Astrocyte (in vitro differentiated cells and primary cell): Measurements from ENCODE around the gene STPG3. TPM values are rescaled to one million over a fixed set of nuclear protein-coding genes. Genes with fewer than 3 reads are reported as not detected.
"Not testable (repeated sequence)": the region's sequence is repeated elsewhere in the genome, so short reads cannot be mapped to it uniquely, and the experiment has no call there.

Experiments used
- DNase-seq: peaks from one replicate; pipeline ENCODE4 v3.0.0-alpha.2; 2010; ENCODE audit warnings: low read depth
- FAIRE-seq: peaks from 2 replicates; lab custom pipeline; 2011; peaks lifted over from hg19 to GRCh38; lab: Jason Lieb, UNC
- H2AFZ ChIP-seq: 2 replicates; pipeline ENCODE4 v1.6.0; 2012; ENCODE audit warnings: low read depth, low read length, inconsistent platforms
- H3K27ac ChIP-seq: 2 replicates; pipeline ENCODE4 v1.5.1; 2011; ENCODE audit warnings: low read depth, low read length, inconsistent platforms
- H3K27me3 ChIP-seq: 2 replicates; pipeline ENCODE4 v1.6.0; 2011; ENCODE audit warnings: low read length, inconsistent platforms; ENCODE audit not compliant: insufficient read depth
- H3K36me3 ChIP-seq: 2 replicates; pipeline ENCODE4 v1.5.1; 2011; ENCODE audit warnings: low read length, inconsistent platforms; ENCODE audit not compliant: insufficient read depth
- H3K4me1 ChIP-seq: 2 replicates; pipeline ENCODE4 v1.5.1; 2011; ENCODE audit warnings: low read length, inconsistent platforms; ENCODE audit not compliant: insufficient read depth
- H3K4me2 ChIP-seq: 2 replicates; pipeline ENCODE4 v1.6.0; 2012; ENCODE audit warnings: low read length, inconsistent platforms
- H3K4me3 ChIP-seq: 2 replicates; pipeline ENCODE4 v1.5.1; 2011; ENCODE audit warnings: low read depth, mild to moderate bottlenecking, low read length, inconsistent platforms; ENCODE audit not compliant: insufficient read depth
- H3K79me2 ChIP-seq: 2 replicates; pipeline ENCODE4 v1.6.0; 2012; ENCODE audit warnings: mild to moderate bottlenecking, low read length, inconsistent platforms; ENCODE audit not compliant: insufficient read depth
- H3K9ac ChIP-seq: 2 replicates; pipeline ENCODE4 v1.6.0; 2012; ENCODE audit warnings: mild to moderate bottlenecking, low read length, inconsistent platforms
- H3K9me3 ChIP-seq: 2 replicates; pipeline ENCODE4 v1.5.1; 2012; ENCODE audit warnings: low read depth, mild to moderate bottlenecking, low read length, inconsistent platforms; ENCODE audit not compliant: insufficient read depth
- H4K20me1 ChIP-seq: 2 replicates; pipeline ENCODE4 v1.6.0; 2012; ENCODE audit warnings: low read length, inconsistent platforms; ENCODE audit not compliant: insufficient read depth
- H3K27ac Mint-ChIP-seq: one replicate; pipeline ENCODE4 v1.8.0; 2021; ENCODE audit warnings: mild to moderate bottlenecking, mixed read lengths; ENCODE audit not compliant: unreplicated experiment
- H3K27me3 Mint-ChIP-seq: one replicate; pipeline ENCODE4 v1.8.0; 2021; ENCODE audit warnings: low read depth, mixed read lengths; ENCODE audit not compliant: unreplicated experiment
- H3K36me3 Mint-ChIP-seq: one replicate; pipeline ENCODE4 v1.8.0; 2021; ENCODE audit warnings: low read depth, mixed read lengths; ENCODE audit not compliant: unreplicated experiment
- H3K4me1 Mint-ChIP-seq: one replicate; pipeline ENCODE4 v1.8.0; 2021; ENCODE audit warnings: low read depth, mixed read lengths; ENCODE audit not compliant: unreplicated experiment
- H3K4me3 Mint-ChIP-seq: one replicate; pipeline ENCODE4 v1.8.0; 2021; ENCODE audit warnings: mild to moderate bottlenecking, moderate library complexity, mixed read lengths; ENCODE audit not compliant: unreplicated experiment
- H3K9me3 Mint-ChIP-seq: one replicate; pipeline ENCODE4 v1.8.0; 2021; ENCODE audit warnings: mild to moderate bottlenecking, mixed read lengths; ENCODE audit not compliant: unreplicated experiment
- EZH2 ChIP-seq: IDR thresholded peaks from 2 replicates; pipeline ENCODE4 v1.6.1; 2012; ENCODE audit warnings: mild to moderate bottlenecking, low read length, inconsistent platforms; ENCODE audit not compliant: insufficient read depth
- total RNA-seq: library from RNA; stranded (reverse); gene quantifications from 2 replicates; pipeline ENCODE4 v1.2.1, GENCODE V29; 2021
- TF ChIP-seq, protein P1 (sequence below): IDR thresholded peaks from 2 replicates; pipeline ENCODE4 v1.5.1; 2011; ENCODE audit warnings: low read depth, mild to moderate bottlenecking, inconsistent platforms, low read length, moderate library complexity; ENCODE audit not compliant: insufficient read depth

The STPG3 gene
- total RNA-seq, 1 donor from 2014 or later = not detected

DNA sequence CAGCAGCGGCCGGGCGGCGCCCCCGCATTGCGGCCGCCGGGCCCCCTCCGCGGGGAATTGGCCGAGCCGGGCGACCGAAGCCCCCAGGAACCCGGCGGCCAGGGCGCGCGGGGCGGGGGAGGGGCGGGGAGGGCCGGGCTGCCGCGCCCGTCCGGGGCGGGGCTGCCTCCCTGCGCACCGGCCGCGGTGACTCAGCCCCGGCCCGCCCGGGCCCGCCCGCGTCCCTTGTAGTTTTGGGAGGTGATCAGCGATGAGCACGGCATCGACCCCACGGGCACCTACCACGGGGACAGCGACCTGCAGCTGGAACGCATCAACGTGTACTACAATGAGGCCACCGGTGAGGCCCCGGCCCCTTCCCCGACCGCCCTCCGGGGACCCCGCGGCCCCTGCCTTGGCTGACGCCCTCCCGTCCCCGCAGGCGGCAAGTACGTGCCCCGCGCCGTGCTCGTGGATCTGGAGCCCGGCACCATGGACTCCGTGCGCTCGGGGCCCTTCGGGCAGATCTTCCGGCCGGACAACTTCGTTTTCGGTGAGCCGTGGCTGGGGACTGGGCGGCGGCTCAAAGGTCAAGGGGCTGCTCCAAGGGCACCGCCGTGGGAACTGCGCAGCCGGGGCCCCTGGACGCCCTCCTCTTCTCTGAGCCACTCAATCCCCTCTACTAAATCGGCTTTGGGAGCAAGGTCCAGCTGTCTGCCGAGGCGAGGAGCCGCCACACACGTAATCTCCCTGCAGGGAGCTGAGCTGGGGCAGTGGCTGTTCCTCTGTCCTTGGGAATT is 9.4 kb upstream of the STPG3 start:
- FAIRE-seq = no peak

DNA sequence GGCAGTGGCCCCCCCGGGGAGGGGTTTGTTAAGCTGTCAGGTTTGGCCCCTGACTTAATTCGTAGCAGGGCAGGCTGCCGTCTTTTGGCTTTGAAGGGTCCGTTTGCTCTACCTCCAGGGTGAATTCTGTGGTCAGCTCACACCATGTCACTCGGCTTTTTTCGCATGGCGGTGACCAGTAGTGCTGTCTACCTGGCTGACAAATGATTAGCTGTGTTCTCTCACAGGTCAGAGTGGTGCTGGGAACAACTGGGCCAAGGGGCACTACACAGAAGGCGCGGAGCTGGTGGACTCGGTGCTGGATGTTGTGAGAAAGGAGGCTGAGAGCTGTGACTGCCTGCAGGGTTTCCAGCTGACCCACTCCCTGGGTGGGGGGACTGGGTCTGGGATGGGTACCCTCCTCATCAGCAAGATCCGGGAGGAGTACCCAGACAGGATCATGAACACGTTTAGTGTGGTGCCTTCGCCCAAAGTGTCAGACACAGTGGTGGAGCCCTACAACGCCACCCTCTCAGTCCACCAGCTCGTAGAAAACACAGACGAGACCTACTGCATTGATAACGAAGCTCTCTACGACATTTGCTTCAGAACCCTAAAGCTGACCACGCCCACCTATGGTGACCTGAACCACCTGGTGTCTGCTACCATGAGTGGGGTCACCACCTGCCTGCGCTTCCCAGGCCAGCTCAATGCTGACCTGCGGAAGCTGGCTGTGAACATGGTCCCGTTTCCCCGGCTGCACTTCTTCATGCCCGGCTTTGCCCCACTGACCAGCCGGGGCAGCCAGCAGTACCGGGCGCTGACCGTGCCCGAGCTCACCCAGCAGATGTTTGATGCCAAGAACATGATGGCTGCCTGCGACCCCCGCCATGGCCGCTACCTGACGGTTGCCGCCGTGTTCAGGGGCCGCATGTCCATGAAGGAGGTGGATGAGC is 8.6 kb upstream of the STPG3 start:
- H3K9me3 ChIP-seq = no peaks in the 10 kb centered on the region
- FAIRE-seq (no peak), DNase-seq (no peak)
- H3K4me2 ChIP-seq = peak overlapping the region; percentile 90
- H2AFZ ChIP-seq = no peak overlapping the region
- H3K27me3 ChIP-seq = no peaks in the 10 kb centered on the region
- no peak for TF ChIP-seq EZH2
- TF ChIP-seq, protein P1, sequence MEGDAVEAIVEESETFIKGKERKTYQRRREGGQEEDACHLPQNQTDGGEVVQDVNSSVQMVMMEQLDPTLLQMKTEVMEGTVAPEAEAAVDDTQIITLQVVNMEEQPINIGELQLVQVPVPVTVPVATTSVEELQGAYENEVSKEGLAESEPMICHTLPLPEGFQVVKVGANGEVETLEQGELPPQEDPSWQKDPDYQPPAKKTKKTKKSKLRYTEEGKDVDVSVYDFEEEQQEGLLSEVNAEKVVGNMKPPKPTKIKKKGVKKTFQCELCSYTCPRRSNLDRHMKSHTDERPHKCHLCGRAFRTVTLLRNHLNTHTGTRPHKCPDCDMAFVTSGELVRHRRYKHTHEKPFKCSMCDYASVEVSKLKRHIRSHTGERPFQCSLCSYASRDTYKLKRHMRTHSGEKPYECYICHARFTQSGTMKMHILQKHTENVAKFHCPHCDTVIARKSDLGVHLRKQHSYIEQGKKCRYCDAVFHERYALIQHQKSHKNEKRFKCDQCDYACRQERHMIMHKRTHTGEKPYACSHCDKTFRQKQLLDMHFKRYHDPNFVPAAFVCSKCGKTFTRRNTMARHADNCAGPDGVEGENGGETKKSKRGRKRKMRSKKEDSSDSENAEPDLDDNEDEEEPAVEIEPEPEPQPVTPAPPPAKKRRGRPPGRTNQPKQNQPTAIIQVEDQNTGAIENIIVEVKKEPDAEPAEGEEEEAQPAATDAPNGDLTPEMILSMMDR = no peak
- peaks cover 9% of the 10 kb centered on the region for H3K36me3 ChIP-seq
- Mint-ChIP-seq H3K36me3 (peaks cover 8% of the 10 kb centered on the region), H3K4me3 (peak overlapping the region; percentile 94), H3K4me1 (peaks cover 19% of the 10 kb centered on the region), H3K27ac (peak overlapping the region; percentile 75), H3K27me3 (no peaks in the 10 kb centered on the region), H3K9me3 (no peaks in the 10 kb centered on the region)
- peak overlapping the region; percentile 82 for H3K4me3 ChIP-seq
- peak overlapping the region; percentile 88 for H3K9ac ChIP-seq
- peaks cover 54% of the 10 kb centered on the region for H3K79me2 ChIP-seq
- peaks cover 54% of the 10 kb centered on the region for H4K20me1 ChIP-seq
- peaks cover 25% of the 10 kb centered on the region for H3K4me1 ChIP-seq
- H3K27ac ChIP-seq = peak overlapping the region; percentile 70

More for the DNA sequence above, 9.4 kb upstream of the STPG3 start:
- Histone ChIP-seq H4K20me1 (peaks cover 62% of the 10 kb centered on the region), H3K9me3 (no peaks in the 10 kb centered on the region), H3K4me3 (peak overlapping the region; percentile 82), H2AFZ (no peak overlapping the region), H3K4me1 (peaks cover 25% of the 10 kb centered on the region), H3K27ac (peak overlapping the region; percentile 70), H3K4me2 (peak overlapping the region; percentile 90), H3K27me3 (no peaks in the 10 kb centered on the region), H3K79me2 (peaks cover 54% of the 10 kb centered on the region), H3K36me3 (peaks cover 9% of the 10 kb centered on the region), H3K9ac (peak overlapping the region; percentile 88)
- peaks cover 19% of the 10 kb centered on the region for H3K4me1 Mint-ChIP-seq
- no peak for DNase-seq
- H3K9me3 Mint-ChIP-seq = no peaks in the 10 kb centered on the region
- no peak for TF ChIP-seq EZH2
- TF ChIP-seq, protein P1 = no peak
- peak overlapping the region; percentile 94 for H3K4me3 Mint-ChIP-seq
- H3K27ac Mint-ChIP-seq = peak overlapping the region; percentile 75
- no peaks in the 10 kb centered on the region for H3K27me3 Mint-ChIP-seq
- H3K36me3 Mint-ChIP-seq = peaks cover 8% of the 10 kb centered on the region

DNA sequence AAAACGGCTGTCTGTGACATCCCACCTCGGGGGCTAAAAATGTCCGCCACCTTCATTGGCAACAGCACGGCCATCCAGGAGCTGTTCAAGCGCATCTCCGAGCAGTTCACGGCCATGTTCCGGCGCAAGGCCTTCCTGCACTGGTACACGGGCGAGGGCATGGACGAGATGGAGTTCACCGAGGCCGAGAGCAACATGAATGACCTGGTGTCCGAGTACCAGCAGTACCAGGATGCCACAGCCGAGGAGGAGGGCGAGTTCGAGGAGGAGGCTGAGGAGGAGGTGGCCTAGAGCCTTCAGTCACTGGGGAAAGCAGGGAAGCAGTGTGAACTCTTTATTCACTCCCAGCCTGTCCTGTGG is 7.8 kb upstream of the STPG3 start:
- peak overlapping the region; percentile 88 for H3K9ac ChIP-seq
- not testable (repeated sequence) for H2AFZ ChIP-seq, H3K36me3 Mint-ChIP-seq, H3K9me3 ChIP-seq, H3K27me3 Mint-ChIP-seq, H3K27me3 ChIP-seq, H3K36me3 ChIP-seq, DNase-seq, H3K27ac ChIP-seq, FAIRE-seq, H3K9me3 Mint-ChIP-seq
- peaks cover 25% of the 10 kb centered on the region for H3K4me1 ChIP-seq
- H3K4me3 ChIP-seq = peak overlapping the region; percentile 17
- H3K79me2 ChIP-seq = peaks cover 49% of the 10 kb centered on the region
- peaks cover 19% of the 10 kb centered on the region for H3K4me1 Mint-ChIP-seq
- peak overlapping the region; percentile 90 for H3K4me2 ChIP-seq
- peak overlapping the region; percentile 75 for H3K27ac Mint-ChIP-seq
- peak overlapping the region; percentile 94 for H3K4me3 Mint-ChIP-seq
- peaks cover 46% of the 10 kb centered on the region for H4K20me1 ChIP-seq
